B cell (primary cell): ENCODE measurements around the gene TRNP1. TPM values are rescaled to one million over a fixed set of nuclear protein-coding genes. Genes with fewer than 3 reads are reported as not detected.

Experiments
- ATAC-seq: fragments of 200-7000 bp; cut with Tn5 transposase; one replicate; pipeline ENCODE4 v1.10.0; 2021; ENCODE audit warnings: low read depth, mild to moderate bottlenecking, moderate number of reproducible peaks, moderate library complexity
- CTCF ChIA-PET: fragments of 350-600 bp; sonication (Branson Sonifier 250); formaldehyde crosslinking; loops from one replicate; lab custom pipeline; 2021; ENCODE audit warnings: antibody characterized with exemption, inconsistent platforms; lab: Charles Lee
- POLR2A ChIA-PET: fragments of 350-600 bp; sonication (Branson Sonifier 250); formaldehyde crosslinking; loops from one replicate; lab custom pipeline; 2021; ENCODE audit warnings: antibody characterized with exemption; lab: Charles Lee
- DNase-seq: peaks from one replicate; pipeline ENCODE4 v3.0.0; 2013
- H2AFZ ChIP-seq: 2 replicates; pipeline ENCODE4 v1.6.1; 2012; ENCODE audit warnings: mild to moderate bottlenecking, low read depth, low read length; ENCODE audit not compliant: insufficient read depth, poor library complexity, severe bottlenecking
- H3K27ac ChIP-seq, 2 donors: 1 replicate in 1 of 2; 2 replicates in 1 of 2; pipeline ENCODE4 v1.5.1; 2012 to 2013; ENCODE audit warnings: low read length in 2 of 2, mild to moderate bottlenecking in 2 of 2, moderate library complexity in 1 of 2
- H3K27me3 ChIP-seq, 4 experiments: fragments of 200-600 bp in 1 of 4; sonication (generic) in 1 of 4; replicated peaks in 1 of 4; 1 replicate in 2 of 4; 2 replicates in 2 of 4; pipeline versions ENCODE4 v1.6.1 to v1.7.0; 2013 to 2016; ENCODE audit warnings: low read length in 3 of 4, mild to moderate bottlenecking in 2 of 4, mixed read lengths in 1 of 4, moderate library complexity in 1 of 4; ENCODE audit not compliant: insufficient read depth in 4 of 4, control insufficient read depth in 3 of 4; ENCODE audit errors: control extremely low read depth in 1 of 4
- H3K36me3 ChIP-seq, 2 experiments: replicated peaks in 1 of 2; 1 replicate in 1 of 2; 2 replicates in 1 of 2; pipeline versions ENCODE4 v1.6.1 to v1.7.1; 2013; ENCODE audit warnings: low read length in 1 of 2; ENCODE audit not compliant: insufficient read depth in 2 of 2, control insufficient read depth in 1 of 2; ENCODE audit errors: control extremely low read depth in 1 of 2, extremely low read depth in 1 of 2
- H3K4me1 ChIP-seq, 2 donors: fragments of 200-600 bp in 1 of 2; sonication (generic) in 1 of 2; 1 replicate in 1 of 2; 2 replicates in 1 of 2; pipeline versions ENCODE4 v1.5.1 to v1.6.1; 2013 to 2017; ENCODE audit warnings: low read length in 2 of 2; ENCODE audit not compliant: control insufficient read depth in 2 of 2, insufficient read depth in 2 of 2
- H3K4me2 ChIP-seq: replicated peaks from 2 replicates; pipeline ENCODE3; 2012; ENCODE audit warnings: mild to moderate bottlenecking, low read depth, low read length; ENCODE audit not compliant: poor library complexity, severe bottlenecking
- H3K4me3 ChIP-seq, 5 experiments: fragments of 200-600 bp in 1 of 5; sonication (generic) in 1 of 5; 1 replicate in 3 of 5; 2 replicates in 2 of 5; pipeline versions ENCODE4 v1.5.1 to v1.7.0; 2011 to 2016; ENCODE audit warnings: low read length in 4 of 5, mild to moderate bottlenecking in 4 of 5, low read depth in 2 of 5, control low read depth in 1 of 5, moderate library complexity in 1 of 5; ENCODE audit not compliant: insufficient read depth in 1 of 5; ENCODE audit errors: control extremely low read depth in 1 of 5, extremely low read depth in 1 of 5
- H3K79me2 ChIP-seq: fragments of 200-600 bp; sonication (generic); one replicate; pipeline ENCODE4 v1.6.0; 2016; ENCODE audit warnings: low read length; ENCODE audit not compliant: control insufficient read depth, insufficient read depth
- H3K9ac ChIP-seq: fragments of 200-600 bp; sonication (generic); 2 replicates; pipeline ENCODE4 v1.6.1; 2017; ENCODE audit warnings: mild to moderate bottlenecking, low read length, moderate library complexity
- H3K9me3 ChIP-seq, 3 donors: one replicate each; pipeline versions ENCODE4 v1.6.1 to v1.7.1; 2013; ENCODE audit warnings: low read length in 2 of 3; ENCODE audit not compliant: control insufficient read depth in 2 of 3, insufficient read depth in 1 of 3; ENCODE audit errors: control extremely low read depth in 1 of 3
- H4K20me1 ChIP-seq: 2 replicates; pipeline ENCODE4 v1.6.0; 2012; ENCODE audit warnings: mild to moderate bottlenecking, low read length; ENCODE audit not compliant: insufficient read depth, control insufficient read depth, poor library complexity, severe bottlenecking
- H3K27ac Mint-ChIP-seq: one replicate; pipeline ENCODE4 v1.8.0; 2021; ENCODE audit warnings: mixed read lengths
- H3K27me3 Mint-ChIP-seq: one replicate; pipeline ENCODE4 v1.8.0; 2021; ENCODE audit warnings: mixed read lengths
- H3K4me1 Mint-ChIP-seq: one replicate; pipeline ENCODE4 v1.8.0; 2021; ENCODE audit warnings: mixed read lengths
- H3K4me3 Mint-ChIP-seq: one replicate; pipeline ENCODE4 v1.8.0; 2021; ENCODE audit warnings: mixed read lengths
- H3K9me3 Mint-ChIP-seq: one replicate; pipeline ENCODE4 v1.8.0; 2022; ENCODE audit warnings: mixed read lengths; ENCODE audit not compliant: insufficient read depth
- CTCF ChIP-seq: fragments of 200-600 bp; IDR thresholded peaks from one replicate; pipeline ENCODE4 v1.8.0; 2022; ENCODE audit warnings: antibody characterized with exemption, mild to moderate bottlenecking
- EZH2 ChIP-seq: IDR thresholded peaks from 2 replicates; pipeline ENCODE4 v1.6.1; 2012; ENCODE audit warnings: borderline replicate concordance, low read depth, mild to moderate bottlenecking, moderate library complexity, low read length; ENCODE audit not compliant: insufficient read depth, poor library complexity, severe bottlenecking
- WGBS: methylation state at CpG from one replicate; pipeline ENCODE4 v1.1.5; 2013; ENCODE audit warnings: missing lambda C conversion rate; ENCODE audit not compliant: insufficient coverage; 5-methylcytosine and 5-hydroxymethylcytosine counted together
- intact Hi-C: fragments of 100-400 bp; cut with micrococcal nuclease; formaldehyde crosslinking; loops from one replicate; pipeline ENCODE4 v1.10.0; 2022
- polyA plus RNA-seq: library from polyadenylated mRNA; depleted of rRNA; stranded (reverse); fragments of >200 nt; gene quantifications from 2 replicates; pipeline ENCODE4 v1.2.3, GENCODE V29; 2012
- total RNA-seq, 2 donors: library from RNA; stranded (reverse); fragments of 120-200 nt in 1 of 2; gene quantifications; 1 replicate in 1 of 2; 2 replicates in 1 of 2; pipeline versions ENCODE4 v1.2.3 to v1.2.4, GENCODE V29; 2013 to 2022

The TRNP1 gene
- total and polyA plus RNA-seq, 2 donors (not counting 1 experiment from before 2014, with no cell fraction given) = 0.54 to 2.3 TPM

- no peak overlapping the region for H3K4me3 ChIP-seq
- no peaks in the 10 kb centered on the region for H3K9me3 ChIP-seq
- no peak overlapping the region for H2AFZ ChIP-seq
- peaks cover 0 to 4% (median 3%) of the 10 kb centered on the region in 4 experiments for H3K27me3 ChIP-seq
- no peaks in the 10 kb centered on the region for H4K20me1 ChIP-seq
- H3K4me1 ChIP-seq = no peaks in the 10 kb centered on the region
- no peak overlapping the region for H3K4me2 ChIP-seq
- H3K79me2 ChIP-seq = no peaks in the 10 kb centered on the region
- ChIA-PET CTCF (no interaction called here), POLR2A (no interaction called here)
- Mint-ChIP-seq H3K27me3 (peaks cover 17% of the 10 kb centered on the region), H3K4me1 (no peaks in the 10 kb centered on the region), H3K9me3 (no peaks in the 10 kb centered on the region), H3K27ac (no peak overlapping the region), H3K4me3 (no peak overlapping the region)
- TF ChIP-seq CTCF (no peak), EZH2 (no peak)
- ATAC-seq (no peak), DNase-seq (no peak)
- no peaks in the 10 kb centered on the region for H3K36me3 ChIP-seq
- H3K27ac ChIP-seq = no peak overlapping the region
- 50% methylated on average over 2 of the region's 2 CpGs for WGBS
- no peak overlapping the region for H3K9ac ChIP-seq
- intact Hi-C loops = no loop called here
These were observed 14.6 kb upstream of the TRNP1 start for GRCh38 chr1:26978901-26979300.

- CTCF ChIA-PET = interaction anchor here (1.0 kb wide), 1 partner anchor 15 kb away, joined by 5 read pairs; no protein-coding TSS in a partner anchor
- peaks cover 22% of the 10 kb centered on the region for H3K27me3 Mint-ChIP-seq
- H3K79me2 ChIP-seq = no peaks in the 10 kb centered on the region
- H3K4me3 Mint-ChIP-seq = no peak overlapping the region
- H3K4me2 ChIP-seq = no peak overlapping the region
- POLR2A ChIA-PET = no interaction called here
- H3K9ac ChIP-seq = no peak overlapping the region
- intact Hi-C loops = no loop called here
- H3K9me3 Mint-ChIP-seq = no peaks in the 10 kb centered on the region
- no peak overlapping the region for H3K27ac ChIP-seq
- no peak for TF ChIP-seq CTCF
- no peak for TF ChIP-seq EZH2
- WGBS = 85% methylated on average over 3 of the region's 3 CpGs
- H3K27ac Mint-ChIP-seq = no peak overlapping the region
- ATAC-seq (no peak), DNase-seq (no peak)
- H3K4me1 ChIP-seq = no peaks in the 10 kb centered on the region
- H3K9me3 ChIP-seq = no peaks in the 10 kb centered on the region
- no peaks in the 10 kb centered on the region for H4K20me1 ChIP-seq
- H3K4me3 ChIP-seq = no peak overlapping the region
- peaks cover 0 to 7% (median 3%) of the 10 kb centered on the region in 4 experiments for H3K27me3 ChIP-seq
- no peaks in the 10 kb centered on the region for H3K36me3 ChIP-seq
- no peak overlapping the region for H2AFZ ChIP-seq
- H3K4me1 Mint-ChIP-seq = no peaks in the 10 kb centered on the region
These were observed 12.2 kb upstream of the TRNP1 start for GRCh38 chr1:26981146-26981846.
